Anterior cingulate cortex (tissue), 58 donors: ENCODE measurements around the gene KRT20.
"Not testable (repeated sequence)": the region's sequence is repeated elsewhere in the genome, so short reads cannot be mapped to it uniquely, and the experiment has no call there.

Experiments used
- DNase-seq, 58 donors: peaks; one replicate each; lab custom pipeline; 2025; lab: John Stamatoyannopoulos, UW

KRT20 gene

GRCh38 chr17:40884708-40885512, at the start of gene KRT20:
Gene KRT20, minus strand, starts transcription at chr17:40885242. Its CDS starts 57 bp downstream, at chr17:40885185.
- no peak for DNase-seq

- no peak for DNase-seq
These were observed 47.6 kb upstream of the KRT20 start for GRCh38 chr17:40932608-40933007.

GRCh38 chr17:40931311-40931710, 46.3 kb upstream of the KRT20 start:
- DNase-seq, result no peak

GRCh38 chr17:40926341-40926740, 41.3 kb upstream of the KRT20 start:
- no peak for DNase-seq

- DNase-seq, result peak in 21 of 58 donors; percentile 0 to 65 (median 10)
These were observed 37.2 kb upstream of the KRT20 start for GRCh38 chr17:40922239-40922638.

GRCh38 chr17:40921026-40921425, 36.0 kb upstream of the KRT20 start:
- no peak for DNase-seq

- not testable (repeated sequence) for DNase-seq
These were observed 32.1 kb upstream of the KRT20 start for GRCh38 chr17:40917116-40917515.

GRCh38 chr17:40916366-40916765, 31.3 kb upstream of the KRT20 start:
- no peak for DNase-seq

- DNase-seq, result no peak
These were observed 30.7 kb upstream of the KRT20 start for GRCh38 chr17:40915721-40916256.

- no peak for DNase-seq
These were observed 30.2 kb upstream of the KRT20 start for GRCh38 chr17:40915199-40915661.

GRCh38 chr17:40914075-40914855, 29.2 kb upstream of the KRT20 start:
- DNase-seq, result no peak

- DNase-seq, result no peak
These were observed 27.6 kb upstream of the KRT20 start for GRCh38 chr17:40912486-40913210.

- peak in 2 of 58 donors; percentile 41 to 43 for DNase-seq
These were observed 25.4 kb upstream of the KRT20 start for GRCh38 chr17:40910441-40910841.

GRCh38 chr17:40909755-40910154, 24.7 kb upstream of the KRT20 start:
- no peak for DNase-seq

GRCh38 chr17:40909351-40909750, 24.3 kb upstream of the KRT20 start:
- peak in 55 of 58 donors; percentile 8 to 85 (median 47) for DNase-seq

GRCh38 chr17:40906613-40907012, 21.6 kb upstream of the KRT20 start:
- no peak for DNase-seq

GRCh38 chr17:40905370-40905769, 20.3 kb upstream of the KRT20 start:
- DNase-seq, result peak in 7 of 58 donors; percentile 0 to 39 (median 11)

GRCh38 chr17:40903129-40903847, 18.2 kb upstream of the KRT20 start:
- DNase-seq, result peak in 4 of 58 donors; percentile 3 to 18 (median 8)

- no peak for DNase-seq
These were observed 17.5 kb upstream of the KRT20 start for GRCh38 chr17:40902498-40902897.

GRCh38 chr17:40901981-40902474, 17.0 kb upstream of the KRT20 start:
- no peak for DNase-seq
